IMR-90 (cell line): ENCODE measurements around the gene PCDHGA9. TPM values are rescaled to one million over a fixed set of nuclear protein-coding genes. Genes with fewer than 3 reads are reported as not detected.
"Not testable (repeated sequence)": the region's sequence is repeated elsewhere in the genome, so short reads cannot be mapped to it uniquely, and the experiment has no call there.

Source experiments
- ATAC-seq: fragments of 200-7000 bp; cut with Tn5 transposase; 2 replicates; pipeline ENCODE4 v1.9.1; 2020; ENCODE audit warnings: low read depth, mild to moderate bottlenecking, moderate library complexity
- BruUV-seq: library from RNA; stranded (reverse); fragments of 400-500 nt; replicated peaks from 2 replicates; lab custom pipeline; 2021; lab: Mats Ljungman, UMichigan
- CTCF ChIA-PET: fragments of 300-600 bp; formaldehyde crosslinking; extraction: SDS; loops from one replicate; lab custom pipeline; 2021; ENCODE audit warnings: antibody characterized with exemption; lab: Yijun Ruan, JAX
- POLR2A ChIA-PET: fragments of 300-600 bp; sonication (Branson Sonifier 250); formaldehyde crosslinking; loops from one replicate; lab custom pipeline; 2022; ENCODE audit warnings: antibody characterized with exemption; ENCODE audit not compliant: unreplicated experiment; lab: Charles Lee
- DNase-seq: peaks from one replicate; pipeline ENCODE4 v3.0.0; 2013
- H2AFZ ChIP-seq: replicated peaks from 2 replicates; pipeline ENCODE3; 2013; ENCODE audit warnings: low read length, mild to moderate bottlenecking; ENCODE audit not compliant: poor library complexity
- H2AK5ac ChIP-seq: 2 replicates; pipeline ENCODE4 v1.6.1; 2013; ENCODE audit warnings: low read depth, low read length, inconsistent platforms
- H2AK9ac ChIP-seq: replicated peaks from 2 replicates; pipeline ENCODE3; 2013; ENCODE audit warnings: mild to moderate bottlenecking, low read depth, low read length, moderate library complexity; ENCODE audit not compliant: poor library complexity
- H2BK120ac ChIP-seq: 2 replicates; pipeline ENCODE4 v1.6.1; 2013; ENCODE audit warnings: low read depth, low read length, inconsistent platforms
- H2BK15ac ChIP-seq: 3 replicates; pipeline ENCODE4 v1.6.1; 2013; ENCODE audit warnings: low read depth, low read length, inconsistent platforms
- H2BK20ac ChIP-seq: 2 replicates; pipeline ENCODE4 v1.6.1; 2013; ENCODE audit warnings: low read depth, mild to moderate bottlenecking, inconsistent platforms, low read length, moderate library complexity
- H2BK5ac ChIP-seq: 2 replicates; pipeline ENCODE4 v1.6.1; 2013; ENCODE audit warnings: mild to moderate bottlenecking, low read depth, low read length, inconsistent platforms; ENCODE audit not compliant: poor library complexity, severe bottlenecking
- H3K14ac ChIP-seq: replicated peaks from 2 replicates; pipeline ENCODE4 v1.6.1; 2013; ENCODE audit warnings: low read depth, low read length, inconsistent platforms
- H3K18ac ChIP-seq: 2 replicates; pipeline ENCODE4 v1.6.1; 2013; ENCODE audit warnings: low read depth, low read length, control low read depth
- H3K23ac ChIP-seq: 2 replicates; pipeline ENCODE4 v1.6.1; 2013; ENCODE audit warnings: low read depth, low read length, inconsistent platforms
- H3K27ac ChIP-seq: 2 replicates; pipeline ENCODE4 v1.5.1; 2013; ENCODE audit warnings: mild to moderate bottlenecking, control low read depth, low read length; ENCODE audit not compliant: insufficient read depth
- H3K27me3 ChIP-seq: 2 replicates; pipeline ENCODE4 v1.6.1; 2013; ENCODE audit warnings: low read length; ENCODE audit not compliant: control insufficient read depth, insufficient read depth
- H3K36me3 ChIP-seq: 2 replicates; pipeline ENCODE4 v1.6.1; 2013; ENCODE audit warnings: low read length, mixed read lengths; ENCODE audit not compliant: control insufficient read depth, insufficient read depth
- H3K4ac ChIP-seq: 2 replicates; pipeline ENCODE4 v1.6.1; 2013; ENCODE audit warnings: low read depth, low read length, inconsistent platforms
- H3K4me1 ChIP-seq: 2 replicates; pipeline ENCODE4 v1.6.1; 2013; ENCODE audit warnings: low read length, mixed read lengths; ENCODE audit not compliant: control insufficient read depth, insufficient read depth
- H3K4me2 ChIP-seq: 2 replicates; pipeline ENCODE4 v1.6.1; 2013; ENCODE audit warnings: low read depth, mild to moderate bottlenecking, control low read depth, low read length, moderate library complexity
- H3K4me3 ChIP-seq: 2 replicates; pipeline ENCODE4 v1.5.1; 2013; ENCODE audit warnings: low read depth, mild to moderate bottlenecking, control low read depth, low read length, moderate library complexity; ENCODE audit not compliant: insufficient read depth
- H3K56ac ChIP-seq: 2 replicates; pipeline ENCODE4 v1.6.1; 2013; ENCODE audit warnings: low read length, inconsistent platforms; ENCODE audit not compliant: insufficient read depth; ENCODE audit errors: extremely low read depth
- H3K79me1 ChIP-seq, 2 experiments: 2 replicates each; pipeline ENCODE4 v1.6.1; 2013; ENCODE audit warnings: low read length in 2 of 2, inconsistent platforms in 1 of 2, low read depth in 1 of 2
- H3K9ac ChIP-seq: 2 replicates; pipeline ENCODE4 v1.6.1; 2013; ENCODE audit warnings: low read depth, low read length, control low read depth
- H3K9me1 ChIP-seq: 2 replicates; pipeline ENCODE4 v1.6.1; 2013; ENCODE audit warnings: low read length, inconsistent platforms; ENCODE audit not compliant: insufficient read depth
- H3K9me3 ChIP-seq: 2 replicates; pipeline ENCODE4 v1.6.1; 2013; ENCODE audit warnings: low read length; ENCODE audit not compliant: control insufficient read depth, insufficient read depth
- H4K20me1 ChIP-seq: 2 replicates; pipeline ENCODE4 v1.6.1; 2013; ENCODE audit warnings: low read length, inconsistent platforms; ENCODE audit not compliant: insufficient read depth
- H4K5ac ChIP-seq: 2 replicates; pipeline ENCODE4 v1.6.1; 2013; ENCODE audit warnings: mild to moderate bottlenecking, low read depth, low read length, control low read depth
- H4K8ac ChIP-seq, 2 experiments: 2 replicates each; pipeline ENCODE4 v1.6.1; 2013; ENCODE audit warnings: low read depth in 2 of 2, low read length in 2 of 2, control low read depth in 1 of 2, inconsistent platforms in 1 of 2
- H4K91ac ChIP-seq: 2 replicates; pipeline ENCODE4 v1.6.1; 2013; ENCODE audit warnings: low read depth, low read length, inconsistent platforms; ENCODE audit not compliant: insufficient read depth
- WGBS, 2 experiments: methylation state at CpG; one replicate each; pipeline versions ENCODE4 v1.1.5 to v1.1.7; 2013; ENCODE audit warnings: missing lambda C conversion rate in 2 of 2; ENCODE audit not compliant: insufficient read length in 1 of 2; ENCODE audit errors: extremely low coverage in 2 of 2; 5-methylcytosine and 5-hydroxymethylcytosine counted together
- dilution Hi-C: fragments of 300-500 bp; cut with HindIII; formaldehyde crosslinking; loops from one replicate; pipeline ENCODE4 v1.14.3; 2018; ENCODE audit warnings: low sequenced_read_pairs; ENCODE audit not compliant: unreplicated experiment
- in situ Hi-C: fragments of 300-500 bp; cut with MboI; formaldehyde crosslinking; loops from 3 replicates; pipeline ENCODE4 v1.14.3; 2019; ENCODE audit warnings: low sequenced_read_pairs, inconsistent platforms, mixed read lengths
- intact Hi-C: fragments of 100-400 bp; cut with micrococcal nuclease; formaldehyde crosslinking; loops from 2 replicates; pipeline ENCODE4 v1.10.0; 2022
- polyA plus RNA-seq, 3 experiments: library from polyadenylated mRNA; depleted of rRNA; stranded (reverse); fragments of >200 nt; gene quantifications; 2 replicates each; pipeline ENCODE4 v1.2.3, GENCODE V29; 2012; ENCODE audit warnings: low replicate concordance in 1 of 3
- total RNA-seq: library from RNA; depleted of rRNA; stranded (reverse); fragments of >200 nt; gene quantifications from 2 replicates; pipeline ENCODE4 v1.2.3, GENCODE V29; 2012

PCDHGA9 gene
- total and polyA plus RNA-seq, 2 of the 4 experiments (the other 2 are of a cell fraction): 1.8 to 4.5 TPM

DNA sequence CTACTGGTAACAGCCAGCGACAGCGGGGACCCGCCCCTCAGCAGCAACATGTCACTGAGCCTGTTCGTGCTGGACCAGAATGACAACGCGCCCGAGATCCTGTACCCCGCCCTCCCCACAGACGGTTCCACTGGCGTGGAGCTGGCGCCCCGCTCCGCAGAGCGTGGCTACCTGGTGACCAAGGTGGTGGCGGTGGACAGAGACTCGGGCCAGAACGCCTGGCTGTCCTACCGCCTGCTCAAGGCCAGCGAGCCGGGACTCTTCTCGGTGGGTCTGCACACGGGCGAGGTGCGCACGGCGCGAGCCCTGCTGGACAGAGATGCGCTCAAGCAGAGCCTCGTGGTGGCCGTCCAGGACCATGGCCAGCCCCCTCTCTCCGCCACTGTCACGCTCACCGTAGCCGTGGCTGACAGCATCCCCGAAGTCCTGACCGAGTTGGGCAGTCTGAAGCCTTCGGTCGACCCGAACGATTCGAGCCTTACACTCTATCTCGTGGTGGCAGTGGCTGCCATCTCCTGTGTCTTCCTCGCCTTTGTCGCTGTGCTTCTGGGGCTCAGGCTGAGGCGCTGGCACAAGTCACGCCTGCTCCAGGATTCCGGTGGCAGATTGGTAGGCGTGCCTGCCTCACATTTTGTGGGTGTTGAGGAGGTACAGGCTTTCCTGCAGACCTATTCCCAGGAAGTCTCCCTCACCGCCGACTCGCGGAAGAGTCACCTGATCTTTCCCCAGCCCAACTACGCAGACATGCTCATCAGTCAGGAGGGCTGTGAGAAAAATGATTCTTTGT, 8.0 kb upstream of the PCDHGA9 start:
- H2BK20ac ChIP-seq, H3K18ac ChIP-seq, H2AK5ac ChIP-seq, H3K4me1 ChIP-seq, H2BK5ac ChIP-seq, H2AFZ ChIP-seq, H2BK15ac ChIP-seq, DNase-seq, intact Hi-C loops, H4K91ac ChIP-seq, H3K9me1 ChIP-seq, H3K4me2 ChIP-seq, H3K27ac ChIP-seq, H2BK120ac ChIP-seq, H3K4me3 ChIP-seq, H4K5ac ChIP-seq, H3K79me1 ChIP-seq, H4K8ac ChIP-seq, ATAC-seq, H2AK9ac ChIP-seq, POLR2A ChIA-PET, H3K9ac ChIP-seq, H3K14ac ChIP-seq, H3K4ac ChIP-seq, BruUV-seq, H4K20me1 ChIP-seq, H3K23ac ChIP-seq, H3K27me3 ChIP-seq, in situ Hi-C loops, dilution Hi-C loops, H3K56ac ChIP-seq: not testable (repeated sequence)
- Histone ChIP-seq H3K9me3 (peaks cover 46% of the 10 kb centered on the region), H3K36me3 (peaks cover 23% of the 10 kb centered on the region)
- 30% methylated on average over 2 of the region's 53 CpGs; no CpG with 5 or more reads in 1 of the 2 experiments for WGBS, 2 experiments
- CTCF ChIA-PET: interaction anchor here (0.6 kb wide), 1 partner anchor 202 kb away, joined by 3 read pairs; no protein-coding TSS in a partner anchor
